HepG2 (cell line): ENCODE results near the gene NDUFS2. TPM values are rescaled to one million over a fixed set of nuclear protein-coding genes. Genes with fewer than 3 reads are reported as not detected.
A peak's percentile ranks its signal among the peaks of the same experiment; 100 is the strongest.

Source experiments
- ATAC-seq: fragments of 200-7000 bp; cut with Tn5 transposase; 3 replicates; pipeline ENCODE4 v1.9.1; 2020; ENCODE audit warnings: mild to moderate bottlenecking, moderate library complexity
- BruUV-seq: library from RNA; stranded (reverse); fragments of 400-500 nt; replicated peaks from 2 replicates; lab custom pipeline; 2021; lab: Mats Ljungman, UMichigan
- CTCF ChIA-PET: fragments of 300-600 bp; formaldehyde crosslinking; extraction: SDS; loops from one replicate; lab custom pipeline; 2021; ENCODE audit warnings: low total read pairs, inconsistent platforms, low intra/inter-chr PET ratio; lab: Yijun Ruan, JAX
- POLR2A ChIA-PET: fragments of 350-600 bp; sonication (Branson Sonifier 250); formaldehyde crosslinking; loops from one replicate; lab custom pipeline; 2020; ENCODE audit warnings: antibody characterized with exemption, inconsistent platforms; lab: Yijun Ruan, JAX
- DNase-seq: peaks from one replicate; pipeline ENCODE4 v3.0.0-alpha.2; 2015; ENCODE audit warnings: low spot score
- FAIRE-seq: peaks from 3 replicates; lab custom pipeline; 2011; peaks lifted over from hg19 to GRCh38; lab: Jason Lieb, UNC
- H2AFZ ChIP-seq: one replicate; pipeline ENCODE4 v1.6.1; 2011; ENCODE audit warnings: low read length, inconsistent platforms
- H3K27ac ChIP-seq: fragments of 300-600 bp; 3 replicates; pipeline ENCODE4 v1.8.0; 2011; ENCODE audit warnings: mixed run types, mild to moderate bottlenecking, mixed read lengths, low read length, inconsistent platforms; ENCODE audit not compliant: insufficient read depth; ENCODE audit errors: extremely low read length
- H3K27me3 ChIP-seq, 2 experiments: fragments of 200-600 bp in 1 of 2; 2 replicates in 1 of 2; 3 replicates in 1 of 2; pipeline versions ENCODE4 v1.6.0 to v1.8.0; 2011; ENCODE audit warnings: low read length in 2 of 2, mild to moderate bottlenecking in 2 of 2, moderate library complexity in 2 of 2, inconsistent platforms in 1 of 2; ENCODE audit not compliant: insufficient read depth in 2 of 2, control insufficient read depth in 1 of 2
- H3K36me3 ChIP-seq, 2 experiments: fragments of 200-600 bp in 1 of 2; replicated peaks in 1 of 2; 2 replicates in 1 of 2; 3 replicates in 1 of 2; pipeline versions ENCODE4 v1.5.1 to v1.8.0; 2011; ENCODE audit warnings: low read length in 2 of 2, inconsistent platforms in 1 of 2; ENCODE audit not compliant: insufficient read depth in 2 of 2, control insufficient read depth in 1 of 2
- H3K4me1 ChIP-seq: 2 replicates; pipeline ENCODE4 v1.5.1; 2012; ENCODE audit warnings: low read length, inconsistent platforms; ENCODE audit not compliant: insufficient read depth
- H3K4me2 ChIP-seq: 2 replicates; pipeline ENCODE4 v1.6.0; 2011; ENCODE audit warnings: low read depth, low read length, inconsistent platforms
- H3K4me3 ChIP-seq, 3 experiments: fragments of 200-600 bp in 1 of 3; sonication (generic), shearing (Covaris generic) in 1 of 3; replicated peaks in 1 of 3; 2 replicates each; pipeline ENCODE4 v1.5.1; 2011 to 2016; ENCODE audit warnings: low read length in 3 of 3, inconsistent platforms in 2 of 3, low read depth in 2 of 3, mild to moderate bottlenecking in 2 of 3, control low read depth in 1 of 3, mixed read lengths in 1 of 3; ENCODE audit not compliant: insufficient read depth in 1 of 3
- H3K79me2 ChIP-seq: one replicate; pipeline ENCODE4 v1.6.1; 2011; ENCODE audit warnings: low read length, inconsistent platforms; ENCODE audit not compliant: insufficient read depth
- H3K9ac ChIP-seq: 2 replicates; pipeline ENCODE4 v1.6.0; 2011; ENCODE audit warnings: mild to moderate bottlenecking, low read depth, low read length, inconsistent platforms; ENCODE audit not compliant: insufficient read depth
- H3K9me3 ChIP-seq: 2 replicates; pipeline ENCODE4 v1.5.1; 2012; ENCODE audit warnings: mild to moderate bottlenecking, low read length
- H4K20me1 ChIP-seq: 2 replicates; pipeline ENCODE4 v1.6.0; 2011; ENCODE audit warnings: inconsistent platforms, mild to moderate bottlenecking, low read length, moderate library complexity; ENCODE audit not compliant: insufficient read depth
- EED ChIP-seq: sonication (generic); formaldehyde crosslinking; IDR thresholded peaks from 2 replicates; pipeline ENCODE4 v1.5.0; 2020; ENCODE audit warnings: mild to moderate bottlenecking, missing genetic modification reagents
- NCOA2 ChIP-seq: sonication (generic); formaldehyde crosslinking; IDR thresholded peaks from 2 replicates; pipeline ENCODE4 v1.8.0; 2022; ENCODE audit warnings: inconsistent platforms
- PRPF4 ChIP-seq: fragments of 200-400 bp; formaldehyde crosslinking; IDR thresholded peaks from 2 replicates; pipeline ENCODE4 v1.6.1; 2016; ENCODE audit warnings: low read length, low read depth; ENCODE audit not compliant: poor library complexity, severe bottlenecking
- RFXANK ChIP-seq: IDR thresholded peaks from 2 replicates; pipeline ENCODE4 v1.6.1; 2016
- SMAD3 ChIP-seq: sonication (generic); formaldehyde crosslinking; IDR thresholded peaks from 2 replicates; pipeline ENCODE4 v1.4.0; 2020; ENCODE audit warnings: missing genetic modification reagents
- SMYD3 ChIP-seq: sonication (generic); formaldehyde crosslinking; IDR thresholded peaks from 2 replicates; pipeline ENCODE4 v1.8.1; 2023; ENCODE audit warnings: mild to moderate bottlenecking, missing genetic modification reagents
- ZFP1 ChIP-seq: IDR thresholded peaks from 2 replicates; pipeline ENCODE4 v1.6.1; 2016
- ZFP36L2 ChIP-seq: sonication (generic); formaldehyde crosslinking; IDR thresholded peaks from 2 replicates; pipeline ENCODE4 v1.4.0; 2020; ENCODE audit warnings: missing genetic modification reagents
- ZMAT3 ChIP-seq: sonication (generic); formaldehyde crosslinking; conservative IDR thresholded peaks from 2 replicates; pipeline ENCODE4 v1.7.0; 2021; ENCODE audit warnings: missing genetic modification reagents
- ZNF224 ChIP-seq: sonication (generic); formaldehyde crosslinking; IDR thresholded peaks from 2 replicates; pipeline ENCODE4 v1.5.0; 2020; ENCODE audit warnings: mild to moderate bottlenecking, missing genetic modification reagents
- ZNF501 ChIP-seq: sonication (generic); formaldehyde crosslinking; IDR thresholded peaks from 2 replicates; pipeline ENCODE4 v1.5.1; 2020; ENCODE audit warnings: mild to moderate bottlenecking, moderate library complexity, missing genetic modification reagents
- ZNF674 ChIP-seq: sonication (generic); formaldehyde crosslinking; IDR thresholded peaks from 2 replicates; pipeline ENCODE4 v1.5.0; 2020; ENCODE audit warnings: low read depth, mild to moderate bottlenecking, missing genetic modification reagents
- ZNF747 ChIP-seq: sonication (generic); formaldehyde crosslinking; IDR thresholded peaks from 2 replicates; pipeline ENCODE4 v1.8.1; 2023; ENCODE audit warnings: missing genetic modification reagents, mild to moderate bottlenecking, borderline replicate concordance
- ZNF878 ChIP-seq: sonication (generic); formaldehyde crosslinking; IDR thresholded peaks from 2 replicates; pipeline ENCODE4 v1.8.1; 2023; ENCODE audit warnings: mild to moderate bottlenecking, missing genetic modification reagents, moderate library complexity
- WGBS: methylation state at CpG from one replicate; pipeline ENCODE4 v1.1.6; 2017; ENCODE audit warnings: low lambda C conversion rate; 5-methylcytosine and 5-hydroxymethylcytosine counted together
- in situ Hi-C: cut with HindIII; loops from 2 replicates; pipeline ENCODE4 v1.10.0; 2017; ENCODE audit warnings: low pct_unique_long_range_greater_than_20kb; ENCODE audit not compliant: extremely low pct_ligation_motif_present
- intact Hi-C: fragments of 100-400 bp; cut with micrococcal nuclease; formaldehyde crosslinking; loops from one replicate; pipeline ENCODE4 v1.10.0; 2022; ENCODE audit not compliant: unreplicated experiment
- polyA plus RNA-seq, 8 experiments: library from polyadenylated mRNA; depleted of rRNA in 3 of 8; stranded (reverse) in 7 of 8; unstranded in 1 of 8; fragments of >200 nt; fragmentation: Illumina TruSeq in 4 of 8; extraction: Trizol in 4 of 8; gene quantifications; 2 replicates each; pipeline versions ENCODE4 v1.2.1 to v1.2.3, GENCODE V29; 2011 to 2016; ENCODE audit warnings: low read depth in 4 of 8, missing spikeins in 1 of 8, mixed read lengths in 1 of 8; ENCODE audit not compliant: insufficient read depth in 1 of 8
- total RNA-seq, 5 experiments: library from RNA; depleted of rRNA; stranded (reverse); fragments of >200 nt; fragmentation: Illumina TruSeq; extraction: Trizol; gene quantifications; 2 replicates each; pipeline ENCODE4 v1.2.3, GENCODE V29; 2016; ENCODE audit warnings: low read depth in 1 of 5
- TF ChIP-seq, protein P1 (sequence below): sonication (generic); formaldehyde crosslinking; IDR thresholded peaks from 2 replicates; pipeline ENCODE4 v1.8.1; 2023; ENCODE audit warnings: mild to moderate bottlenecking, missing genetic modification reagents, borderline replicate concordance
- TF ChIP-seq, protein P2 (sequence below): sonication (generic); formaldehyde crosslinking; IDR thresholded peaks from 2 replicates; pipeline ENCODE4 v1.4.0; 2020; ENCODE audit warnings: missing genetic modification reagents, borderline replicate concordance

NDUFS2 gene
- total and polyA plus RNA-seq, 2 of the 13 experiments (the other 11 are each of a cell fraction or from before 2014, with no cell fraction given) = 89.9 to 118 TPM

DNA sequence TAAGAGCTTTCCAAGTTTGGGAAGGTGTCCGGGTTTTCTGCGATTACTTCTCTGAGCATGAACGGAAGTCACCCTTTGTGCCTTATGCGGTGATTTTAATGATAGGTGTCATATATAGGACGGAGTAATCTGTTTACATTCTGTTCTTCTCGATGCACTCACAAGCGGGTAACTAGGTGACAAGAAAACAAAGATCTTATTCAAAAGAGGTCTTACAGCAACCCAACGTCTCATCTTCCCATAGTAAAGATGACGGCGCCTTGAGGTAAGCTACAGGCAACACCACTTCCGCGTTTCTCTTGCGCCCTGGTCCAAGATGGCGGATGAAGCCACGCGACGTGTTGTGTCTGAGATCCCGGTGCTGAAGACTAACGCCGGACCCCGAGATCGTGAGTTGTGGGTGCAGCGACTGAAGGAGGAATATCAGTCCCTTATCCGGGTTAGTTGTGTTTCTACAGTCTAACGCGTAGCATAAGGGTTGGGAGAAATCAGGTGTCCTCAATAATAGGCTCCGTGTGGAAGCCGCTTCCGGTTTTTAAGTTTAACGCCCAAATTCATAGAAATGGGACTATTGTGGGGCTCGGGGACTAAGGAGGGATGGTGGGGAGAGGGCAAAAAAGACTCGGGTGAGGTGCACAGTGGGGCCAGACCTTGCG lies 48.4 kb upstream of the NDUFS2 start, which contains the start of gene UFC1 (continued):
- TF ChIP-seq EED (CRISPR knock-in tag) = no peak; the same call in 1 of the 2 replicates
- no peak for TF ChIP-seq NCOA2 (CRISPR knock-in tag)
- TF ChIP-seq ZFP36L2 (CRISPR knock-in tag) = no peak
- peak; percentile 37; the same call in 1 of the 2 replicates for TF ChIP-seq SMYD3 (CRISPR knock-in tag)
- TF ChIP-seq ZMAT3 (CRISPR knock-in tag) = no peak
- no peak for TF ChIP-seq PRPF4
- TF ChIP-seq, protein P1, sequence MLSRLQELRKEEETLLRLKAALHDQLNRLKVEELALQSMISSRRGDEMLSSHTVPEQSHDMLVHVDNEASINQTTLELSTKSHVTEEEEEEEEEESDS (CRISPR knock-in tag) = 0 out of 2 replicates have a peak, but pooled peaks have one; percentile 56

DNA sequence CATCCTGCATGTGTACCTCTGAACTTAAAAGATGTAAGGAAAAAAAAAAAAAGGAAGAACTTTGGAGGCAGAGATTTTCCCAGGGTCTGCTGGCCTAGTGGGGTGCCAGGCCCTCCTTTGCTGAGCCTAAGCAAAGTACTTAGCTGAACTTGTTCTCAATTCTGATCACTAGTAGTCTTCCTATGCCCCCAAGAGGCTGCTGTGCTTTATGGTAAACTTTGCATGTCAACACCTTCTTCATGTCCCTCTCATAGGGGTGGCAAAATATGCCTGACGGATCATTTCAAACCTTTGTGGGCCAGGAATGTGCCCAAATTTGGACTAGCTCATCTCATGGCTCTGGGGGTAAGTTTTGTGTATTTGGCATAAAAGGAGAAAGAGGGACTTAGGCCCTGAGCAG lies 44.3 kb upstream of the NDUFS2 start:
- Histone ChIP-seq H2AFZ (no peak overlapping the region), H3K79me2 (peaks cover 17% of the 10 kb centered on the region), H3K36me3 (peaks cover 8 to 25% of the 10 kb centered on the region in 2 experiments; a peak in 4 of 5 replicates), H3K9ac (no peak overlapping the region), H3K27ac (no peak overlapping the region), H3K4me3 (no peak overlapping the region), H3K9me3 (no peaks in the 10 kb centered on the region), H4K20me1 (no peaks in the 10 kb centered on the region), H3K27me3 (no peaks in the 10 kb centered on the region; a peak in 1 of 5 replicates), H3K4me2 (no peak overlapping the region), H3K4me1 (peaks cover 48% of the 10 kb centered on the region)
- in situ Hi-C loops (no loop called here), intact Hi-C loops (no loop called here)
- FAIRE-seq (no peak), DNase-seq (no peak), ATAC-seq (no peak)
- no TSS peak for BruUV-seq
- 100% methylated on average over 1 of the region's 1 CpG for WGBS
- ChIA-PET CTCF (no interaction called here), POLR2A (interaction anchor here (1.0 to 2.2 kb wide), 2 partner anchors 8 to 25 kb away, joined by 3 to 5 read pairs; partner anchors contain the start of genes DEDD and PPOX)
- TF ChIP-seq SMAD3 (CRISPR knock-in tag) (no peak), ZNF747 (CRISPR knock-in tag) (no peak), RFXANK (CRISPR knock-in tag) (no peak), ZNF674 (no peak), ZNF501 (CRISPR knock-in tag) (no peak), ZFP1 (CRISPR knock-in tag) (no peak), ZNF878 (CRISPR knock-in tag) (no peak), ZNF224 (CRISPR knock-in tag) (no peak)
- TF ChIP-seq, protein P2, sequence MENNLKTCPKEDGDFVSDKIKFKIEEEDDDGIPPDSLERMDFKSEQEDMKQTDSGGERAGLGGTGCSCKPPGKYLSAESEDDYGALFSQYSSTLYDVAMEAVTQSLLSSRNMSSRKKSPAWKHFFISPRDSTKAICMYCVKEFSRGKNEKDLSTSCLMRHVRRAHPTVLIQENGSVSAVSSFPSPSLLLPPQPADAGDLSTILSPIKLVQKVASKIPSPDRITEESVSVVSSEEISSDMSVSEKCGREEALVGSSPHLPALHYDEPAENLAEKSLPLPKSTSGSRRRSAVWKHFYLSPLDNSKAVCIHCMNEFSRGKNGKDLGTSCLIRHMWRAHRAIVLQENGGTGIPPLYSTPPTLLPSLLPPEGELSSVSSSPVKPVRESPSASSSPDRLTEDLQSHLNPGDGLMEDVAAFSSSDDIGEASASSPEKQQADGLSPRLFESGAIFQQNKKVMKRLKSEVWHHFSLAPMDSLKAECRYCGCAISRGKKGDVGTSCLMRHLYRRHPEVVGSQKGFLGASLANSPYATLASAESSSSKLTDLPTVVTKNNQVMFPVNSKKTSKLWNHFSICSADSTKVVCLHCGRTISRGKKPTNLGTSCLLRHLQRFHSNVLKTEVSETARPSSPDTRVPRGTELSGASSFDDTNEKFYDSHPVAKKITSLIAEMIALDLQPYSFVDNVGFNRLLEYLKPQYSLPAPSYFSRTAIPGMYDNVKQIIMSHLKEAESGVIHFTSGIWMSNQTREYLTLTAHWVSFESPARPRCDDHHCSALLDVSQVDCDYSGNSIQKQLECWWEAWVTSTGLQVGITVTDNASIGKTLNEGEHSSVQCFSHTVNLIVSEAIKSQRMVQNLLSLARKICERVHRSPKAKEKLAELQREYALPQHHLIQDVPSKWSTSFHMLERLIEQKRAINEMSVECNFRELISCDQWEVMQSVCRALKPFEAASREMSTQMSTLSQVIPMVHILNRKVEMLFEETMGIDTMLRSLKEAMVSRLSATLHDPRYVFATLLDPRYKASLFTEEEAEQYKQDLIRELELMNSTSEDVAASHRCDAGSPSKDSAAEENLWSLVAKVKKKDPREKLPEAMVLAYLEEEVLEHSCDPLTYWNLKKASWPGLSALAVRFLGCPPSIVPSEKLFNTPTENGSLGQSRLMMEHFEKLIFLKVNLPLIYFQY (CRISPR knock-in tag) = no peak
